Prostate gland (tissue), 2 donors: ENCODE data around the gene CTF1.

Experiments
- POLR2A ChIP-seq: fragments of 450-650 bp; IDR thresholded peaks from one replicate; pipeline ENCODE4 v1.6.1; 2016; ENCODE audit warnings: antibody characterized with exemption, mild to moderate bottlenecking
- TF ChIP-seq, protein P1 (sequence below), 4 experiments: fragments of 200-600 bp in 2 of 4; fragments of 450-650 bp in 2 of 4; sonication (generic) in 2 of 4; IDR thresholded peaks; 1 replicate in 3 of 4; 2 replicates in 1 of 4; pipeline ENCODE4 v1.5.1; 2016 to 2019; ENCODE audit warnings: antibody characterized with exemption in 4 of 4, mild to moderate bottlenecking in 2 of 4, moderate library complexity in 2 of 4

DNA sequence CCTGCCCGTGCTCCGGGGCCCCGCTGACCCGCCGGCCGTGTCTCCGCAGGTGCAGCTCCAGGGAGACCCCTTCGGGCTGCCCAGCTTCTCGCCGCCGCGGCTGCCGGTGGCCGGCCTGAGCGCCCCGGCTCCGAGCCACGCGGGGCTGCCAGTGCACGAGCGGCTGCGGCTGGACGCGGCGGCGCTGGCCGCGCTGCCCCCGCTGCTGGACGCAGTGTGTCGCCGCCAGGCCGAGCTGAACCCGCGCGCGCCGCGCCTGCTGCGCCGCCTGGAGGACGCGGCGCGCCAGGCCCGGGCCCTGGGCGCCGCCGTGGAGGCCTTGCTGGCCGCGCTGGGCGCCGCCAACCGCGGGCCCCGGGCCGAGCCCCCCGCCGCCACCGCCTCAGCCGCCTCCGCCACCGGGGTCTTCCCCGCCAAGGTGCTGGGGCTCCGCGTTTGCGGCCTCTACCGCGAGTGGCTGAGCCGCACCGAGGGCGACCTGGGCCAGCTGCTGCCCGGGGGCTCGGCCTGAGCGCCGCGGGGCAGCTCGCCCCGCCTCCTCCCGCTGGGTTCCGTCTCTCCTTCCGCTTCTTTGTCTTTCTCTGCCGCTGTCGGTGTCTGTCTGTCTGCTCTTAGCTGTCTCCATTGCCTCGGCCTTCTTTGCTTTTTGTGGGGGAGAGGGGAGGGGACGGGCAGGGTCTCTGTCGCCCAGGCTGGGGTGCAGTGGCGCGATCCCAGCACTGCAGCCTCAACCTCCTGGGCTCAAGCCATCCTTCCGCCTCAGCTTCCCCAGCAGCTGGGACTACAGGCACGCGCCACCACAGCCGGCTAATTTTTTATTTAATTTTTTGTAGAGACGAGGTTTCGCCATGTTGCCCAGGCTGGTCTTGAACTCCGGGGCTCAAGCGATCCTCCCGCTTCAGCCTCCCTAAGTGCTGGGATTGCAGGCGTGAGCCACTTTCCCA is 5.9 kb downstream of the CTF1 start:
- TF ChIP-seq, protein P1, sequence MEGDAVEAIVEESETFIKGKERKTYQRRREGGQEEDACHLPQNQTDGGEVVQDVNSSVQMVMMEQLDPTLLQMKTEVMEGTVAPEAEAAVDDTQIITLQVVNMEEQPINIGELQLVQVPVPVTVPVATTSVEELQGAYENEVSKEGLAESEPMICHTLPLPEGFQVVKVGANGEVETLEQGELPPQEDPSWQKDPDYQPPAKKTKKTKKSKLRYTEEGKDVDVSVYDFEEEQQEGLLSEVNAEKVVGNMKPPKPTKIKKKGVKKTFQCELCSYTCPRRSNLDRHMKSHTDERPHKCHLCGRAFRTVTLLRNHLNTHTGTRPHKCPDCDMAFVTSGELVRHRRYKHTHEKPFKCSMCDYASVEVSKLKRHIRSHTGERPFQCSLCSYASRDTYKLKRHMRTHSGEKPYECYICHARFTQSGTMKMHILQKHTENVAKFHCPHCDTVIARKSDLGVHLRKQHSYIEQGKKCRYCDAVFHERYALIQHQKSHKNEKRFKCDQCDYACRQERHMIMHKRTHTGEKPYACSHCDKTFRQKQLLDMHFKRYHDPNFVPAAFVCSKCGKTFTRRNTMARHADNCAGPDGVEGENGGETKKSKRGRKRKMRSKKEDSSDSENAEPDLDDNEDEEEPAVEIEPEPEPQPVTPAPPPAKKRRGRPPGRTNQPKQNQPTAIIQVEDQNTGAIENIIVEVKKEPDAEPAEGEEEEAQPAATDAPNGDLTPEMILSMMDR (IDR thresholded peaks at IDR 0.05) = peak in 3 of 4 experiments; percentile 18 to 63 (median 21)
- no peak for TF ChIP-seq POLR2A
